IMR-90 (cell line): ENCODE measurements around the gene PCNX2. TPM values are rescaled to one million over a fixed set of nuclear protein-coding genes. Genes with fewer than 3 reads are reported as not detected.
A peak's percentile ranks its signal among the peaks of the same experiment; 100 is the strongest.

Experiments used
- ATAC-seq: fragments of 200-7000 bp; cut with Tn5 transposase; 2 replicates; pipeline ENCODE4 v1.9.1; 2020; ENCODE audit warnings: low read depth, mild to moderate bottlenecking, moderate library complexity
- BruUV-seq: library from RNA; stranded (reverse); fragments of 400-500 nt; replicated peaks from 2 replicates; lab custom pipeline; 2021; lab: Mats Ljungman, UMichigan
- CTCF ChIA-PET: fragments of 300-600 bp; formaldehyde crosslinking; extraction: SDS; loops from one replicate; lab custom pipeline; 2021; ENCODE audit warnings: antibody characterized with exemption; lab: Yijun Ruan, JAX
- POLR2A ChIA-PET: fragments of 300-600 bp; sonication (Branson Sonifier 250); formaldehyde crosslinking; loops from one replicate; lab custom pipeline; 2022; ENCODE audit warnings: antibody characterized with exemption; ENCODE audit not compliant: unreplicated experiment; lab: Charles Lee
- DNase-seq: peaks from one replicate; pipeline ENCODE4 v3.0.0; 2013
- H2AFZ ChIP-seq: replicated peaks from 2 replicates; pipeline ENCODE3; 2013; ENCODE audit warnings: low read length, mild to moderate bottlenecking; ENCODE audit not compliant: poor library complexity
- H2AK5ac ChIP-seq: 2 replicates; pipeline ENCODE4 v1.6.1; 2013; ENCODE audit warnings: low read depth, low read length, inconsistent platforms
- H2AK9ac ChIP-seq: replicated peaks from 2 replicates; pipeline ENCODE3; 2013; ENCODE audit warnings: mild to moderate bottlenecking, low read depth, low read length, moderate library complexity; ENCODE audit not compliant: poor library complexity
- H2BK120ac ChIP-seq: 2 replicates; pipeline ENCODE4 v1.6.1; 2013; ENCODE audit warnings: low read depth, low read length, inconsistent platforms
- H2BK15ac ChIP-seq: 3 replicates; pipeline ENCODE4 v1.6.1; 2013; ENCODE audit warnings: low read depth, low read length, inconsistent platforms
- H2BK20ac ChIP-seq: 2 replicates; pipeline ENCODE4 v1.6.1; 2013; ENCODE audit warnings: low read depth, mild to moderate bottlenecking, inconsistent platforms, low read length, moderate library complexity
- H2BK5ac ChIP-seq: 2 replicates; pipeline ENCODE4 v1.6.1; 2013; ENCODE audit warnings: mild to moderate bottlenecking, low read depth, low read length, inconsistent platforms; ENCODE audit not compliant: poor library complexity, severe bottlenecking
- H3K14ac ChIP-seq: replicated peaks from 2 replicates; pipeline ENCODE4 v1.6.1; 2013; ENCODE audit warnings: low read depth, low read length, inconsistent platforms
- H3K18ac ChIP-seq: 2 replicates; pipeline ENCODE4 v1.6.1; 2013; ENCODE audit warnings: low read depth, low read length, control low read depth
- H3K23ac ChIP-seq: 2 replicates; pipeline ENCODE4 v1.6.1; 2013; ENCODE audit warnings: low read depth, low read length, inconsistent platforms
- H3K27ac ChIP-seq: 2 replicates; pipeline ENCODE4 v1.5.1; 2013; ENCODE audit warnings: mild to moderate bottlenecking, control low read depth, low read length; ENCODE audit not compliant: insufficient read depth
- H3K27me3 ChIP-seq: 2 replicates; pipeline ENCODE4 v1.6.1; 2013; ENCODE audit warnings: low read length; ENCODE audit not compliant: control insufficient read depth, insufficient read depth
- H3K36me3 ChIP-seq: 2 replicates; pipeline ENCODE4 v1.6.1; 2013; ENCODE audit warnings: low read length, mixed read lengths; ENCODE audit not compliant: control insufficient read depth, insufficient read depth
- H3K4ac ChIP-seq: 2 replicates; pipeline ENCODE4 v1.6.1; 2013; ENCODE audit warnings: low read depth, low read length, inconsistent platforms
- H3K4me1 ChIP-seq: 2 replicates; pipeline ENCODE4 v1.6.1; 2013; ENCODE audit warnings: low read length, mixed read lengths; ENCODE audit not compliant: control insufficient read depth, insufficient read depth
- H3K4me2 ChIP-seq: 2 replicates; pipeline ENCODE4 v1.6.1; 2013; ENCODE audit warnings: low read depth, mild to moderate bottlenecking, control low read depth, low read length, moderate library complexity
- H3K4me3 ChIP-seq: 2 replicates; pipeline ENCODE4 v1.5.1; 2013; ENCODE audit warnings: low read depth, mild to moderate bottlenecking, control low read depth, low read length, moderate library complexity; ENCODE audit not compliant: insufficient read depth
- H3K56ac ChIP-seq: 2 replicates; pipeline ENCODE4 v1.6.1; 2013; ENCODE audit warnings: low read length, inconsistent platforms; ENCODE audit not compliant: insufficient read depth; ENCODE audit errors: extremely low read depth
- H3K79me1 ChIP-seq, 2 experiments: 2 replicates each; pipeline ENCODE4 v1.6.1; 2013; ENCODE audit warnings: low read length in 2 of 2, inconsistent platforms in 1 of 2, low read depth in 1 of 2
- H3K9ac ChIP-seq: 2 replicates; pipeline ENCODE4 v1.6.1; 2013; ENCODE audit warnings: low read depth, low read length, control low read depth
- H3K9me1 ChIP-seq: 2 replicates; pipeline ENCODE4 v1.6.1; 2013; ENCODE audit warnings: low read length, inconsistent platforms; ENCODE audit not compliant: insufficient read depth
- H3K9me3 ChIP-seq: 2 replicates; pipeline ENCODE4 v1.6.1; 2013; ENCODE audit warnings: low read length; ENCODE audit not compliant: control insufficient read depth, insufficient read depth
- H4K20me1 ChIP-seq: 2 replicates; pipeline ENCODE4 v1.6.1; 2013; ENCODE audit warnings: low read length, inconsistent platforms; ENCODE audit not compliant: insufficient read depth
- H4K5ac ChIP-seq: 2 replicates; pipeline ENCODE4 v1.6.1; 2013; ENCODE audit warnings: mild to moderate bottlenecking, low read depth, low read length, control low read depth
- H4K8ac ChIP-seq, 2 experiments: 2 replicates each; pipeline ENCODE4 v1.6.1; 2013; ENCODE audit warnings: low read depth in 2 of 2, low read length in 2 of 2, control low read depth in 1 of 2, inconsistent platforms in 1 of 2
- H4K91ac ChIP-seq: 2 replicates; pipeline ENCODE4 v1.6.1; 2013; ENCODE audit warnings: low read depth, low read length, inconsistent platforms; ENCODE audit not compliant: insufficient read depth
- BHLHE40 ChIP-seq: fragments of 150-350 bp; IDR thresholded peaks from 2 replicates; pipeline ENCODE4 v1.6.1; 2016; ENCODE audit warnings: mild to moderate bottlenecking, low read depth, low read length
- CEBPB ChIP-seq: IDR thresholded peaks from 2 replicates; pipeline ENCODE4 v1.6.1; 2012; ENCODE audit warnings: low read depth, low read length, improper control_type of control experiment
- CHD1 ChIP-seq: IDR thresholded peaks from 2 replicates; pipeline ENCODE4 v1.6.1; 2012; ENCODE audit warnings: low read depth, low read length, improper control_type of control experiment
- CTCF ChIP-seq: conservative IDR thresholded peaks from 2 replicates; pipeline ENCODE4 v1.5.1; 2012; ENCODE audit warnings: mild to moderate bottlenecking, low read depth, low read length, improper control_type of control experiment
- ELK1 ChIP-seq: fragments of 150-350 bp; IDR thresholded peaks from 2 replicates; pipeline ENCODE4 v1.6.1; 2016; ENCODE audit warnings: low read depth, mild to moderate bottlenecking, low read length, moderate library complexity, borderline replicate concordance
- MAFK ChIP-seq: IDR thresholded peaks from 2 replicates; pipeline ENCODE4 v1.6.1; 2012; ENCODE audit warnings: low read depth, low read length, improper control_type of control experiment
- MAZ ChIP-seq: IDR thresholded peaks from 2 replicates; pipeline ENCODE4 v1.6.1; 2012; ENCODE audit warnings: low read depth, mild to moderate bottlenecking, low read length, improper control_type of control experiment, moderate library complexity, borderline replicate concordance
- MXI1 ChIP-seq: IDR thresholded peaks from 2 replicates; pipeline ENCODE4 v1.6.1; 2012; ENCODE audit warnings: low read depth, mild to moderate bottlenecking, low read length, moderate library complexity, borderline replicate concordance
- NFE2L2 ChIP-seq: fragments of 150-350 bp; IDR thresholded peaks from 2 replicates; pipeline ENCODE4 v1.6.1; 2016; ENCODE audit warnings: low read depth, mild to moderate bottlenecking, low read length
- RAD21 ChIP-seq: IDR thresholded peaks from 2 replicates; pipeline ENCODE4 v1.6.1; 2012; ENCODE audit warnings: low read length, improper control_type of control experiment
- RCOR1 ChIP-seq: IDR thresholded peaks from 2 replicates; pipeline ENCODE4 v1.6.1; 2012; ENCODE audit warnings: mild to moderate bottlenecking, low read length, improper control_type of control experiment; ENCODE audit not compliant: insufficient replicate concordance
- RFX5 ChIP-seq: IDR thresholded peaks from 2 replicates; pipeline ENCODE4 v1.8.0; 2012; ENCODE audit warnings: low read depth, mild to moderate bottlenecking, low read length, moderate library complexity
- USF2 ChIP-seq: fragments of 150-350 bp; IDR thresholded peaks from 2 replicates; pipeline ENCODE4 v1.6.1; 2017; ENCODE audit warnings: mild to moderate bottlenecking, antibody characterized with exemption, low read length, low read depth
- WGBS, 2 experiments: methylation state at CpG; one replicate each; pipeline versions ENCODE4 v1.1.5 to v1.1.7; 2013; ENCODE audit warnings: missing lambda C conversion rate in 2 of 2; ENCODE audit not compliant: insufficient read length in 1 of 2; ENCODE audit errors: extremely low coverage in 2 of 2; 5-methylcytosine and 5-hydroxymethylcytosine counted together
- dilution Hi-C: fragments of 300-500 bp; cut with HindIII; formaldehyde crosslinking; loops from one replicate; pipeline ENCODE4 v1.14.3; 2018; ENCODE audit warnings: low sequenced_read_pairs; ENCODE audit not compliant: unreplicated experiment
- in situ Hi-C: fragments of 300-500 bp; cut with MboI; formaldehyde crosslinking; loops from 3 replicates; pipeline ENCODE4 v1.14.3; 2019; ENCODE audit warnings: low sequenced_read_pairs, inconsistent platforms, mixed read lengths
- intact Hi-C: fragments of 100-400 bp; cut with micrococcal nuclease; formaldehyde crosslinking; loops from 2 replicates; pipeline ENCODE4 v1.10.0; 2022
- polyA plus RNA-seq, 3 experiments: library from polyadenylated mRNA; depleted of rRNA; stranded (reverse); fragments of >200 nt; gene quantifications; 2 replicates each; pipeline ENCODE4 v1.2.3, GENCODE V29; 2012; ENCODE audit warnings: low replicate concordance in 1 of 3
- total RNA-seq: library from RNA; depleted of rRNA; stranded (reverse); fragments of >200 nt; gene quantifications from 2 replicates; pipeline ENCODE4 v1.2.3, GENCODE V29; 2012

Gene PCNX2
- total and polyA plus RNA-seq, 2 of the 4 experiments (the other 2 are of a cell fraction) = 15.9 to 22.6 TPM

- CTCF ChIA-PET = no interaction called here
Observed at GRCh38 chr1:232951180-232951579, 344.3 kb downstream of the PCNX2 start.

More at GRCh38 chr1:232951180-232951579, 344.3 kb downstream of the PCNX2 start:
- Histone ChIP-seq H2BK120ac (peak overlapping the region; percentile 66), H4K8ac (peak overlapping the region; percentile 76 to 92; a peak in 3 of 4 replicates), H3K56ac (no peak overlapping the region), H3K18ac (peak overlapping the region; percentile 84), H3K27ac (peak overlapping the region; percentile 73; the same call in 1 of the 2 replicates), H3K14ac (peak overlapping the region; percentile 38; the same call in 1 of the 2 replicates), H2BK20ac (no peak overlapping the region), H4K5ac (peak overlapping the region; percentile 81), H2AFZ (peak overlapping the region; percentile 54), H3K79me1 (peaks cover 11 to 33% of the 10 kb centered on the region in 2 experiments; a peak in 3 of 4 replicates), H3K27me3 (no peaks in the 10 kb centered on the region), H3K4ac (peak overlapping the region; percentile 67), H3K36me3 (peaks cover under 1% of the 10 kb centered on the region; the same call in 1 of the 2 replicates), H3K4me2 (peak overlapping the region; percentile 99), H2BK15ac (peak overlapping the region; percentile 6; the same call in 1 of the 3 replicates), H2AK5ac (0 out of 2 replicates have a peak overlapping the region, but pooled peaks have one; percentile 56), H3K9ac (peak overlapping the region; percentile 84), H3K4me3 (peak overlapping the region; percentile 76), H3K9me1 (peaks cover 7% of the 10 kb centered on the region; the same call in 1 of the 2 replicates), H3K23ac (0 out of 2 replicates have a peak overlapping the region, but pooled peaks have one; percentile 39), H2AK9ac (peak overlapping the region; percentile 56), H2BK5ac (peak overlapping the region; percentile 18), H3K9me3 (no peaks in the 10 kb centered on the region), H3K4me1 (peaks cover 10% of the 10 kb centered on the region), H4K20me1 (no peaks in the 10 kb centered on the region), H4K91ac (peak overlapping the region; percentile 40; the same call in 1 of the 2 replicates)
- peak; percentile 12 for DNase-seq
- intact Hi-C loops (loop anchor here (2.0 to 10.0 kb wide), 5 partner anchors 99 to 476 kb away; no protein-coding TSS in a partner anchor), in situ Hi-C loops (no loop called here), dilution Hi-C loops (no loop called here)
- no peak for ATAC-seq
- no CpG with 5 or more reads among the region's 5 CpGs for WGBS, 2 experiments
- POLR2A ChIA-PET = interaction anchor here (0.6 to 0.7 kb wide), 2 partner anchors 162 to 270 kb away, joined by 7 to 14 read pairs; no protein-coding TSS in a partner anchor
- TF ChIP-seq MAFK (no peak), CTCF (no peak), RAD21 (no peak), RCOR1 (no peak), CHD1 (no peak), CEBPB (no peak), USF2 (no peak), BHLHE40 (no peak), ELK1 (no peak), MXI1 (no peak), NFE2L2 (no peak), MAZ (no peak), RFX5 (no peak)
- no TSS peak for BruUV-seq
